Panc1 (cell line): Measurements from ENCODE around the gene CES5A. TPM values are rescaled to one million over a fixed set of nuclear protein-coding genes. Genes with fewer than 3 reads are reported as not detected.

Experiments
- total RNA-seq: library from RNA; stranded (reverse); gene quantifications from one replicate; pipeline ENCODE4 v1.2.1, GENCODE V29; 2021; ENCODE audit not compliant: unreplicated experiment

Gene CES5A
- total RNA-seq, 1 experiment from 2014 or later: not detected

Other genes with a start within 250 kb of the CES5A start
- 0.10 TPM for gene SLC6A2, start 219.4 kb downstream of the CES5A start, total RNA-seq
- gene CES1, start 42.3 kb downstream of the CES5A start, total RNA-seq: 27.5 TPM